ENCODE measurements around the gene CEP131. TPM values are rescaled to one million over a fixed set of nuclear protein-coding genes. Genes with fewer than 3 reads are reported as not detected.

CEP131 gene
- total RNA-seq, 1 donor from 2014 or later, result 12.2 TPM

- H3K27me3 Mint-ChIP-seq (ENCODE audit: unreplicated experiment), result no peaks in the 10 kb centered on the region
- no peaks in the 10 kb centered on the region for H3K9me3 Mint-ChIP-seq (ENCODE audit: unreplicated experiment)
- H3K36me3 Mint-ChIP-seq (ENCODE audit: unreplicated experiment), result no peaks in the 10 kb centered on the region
- TF ChIP-seq, protein P1, sequence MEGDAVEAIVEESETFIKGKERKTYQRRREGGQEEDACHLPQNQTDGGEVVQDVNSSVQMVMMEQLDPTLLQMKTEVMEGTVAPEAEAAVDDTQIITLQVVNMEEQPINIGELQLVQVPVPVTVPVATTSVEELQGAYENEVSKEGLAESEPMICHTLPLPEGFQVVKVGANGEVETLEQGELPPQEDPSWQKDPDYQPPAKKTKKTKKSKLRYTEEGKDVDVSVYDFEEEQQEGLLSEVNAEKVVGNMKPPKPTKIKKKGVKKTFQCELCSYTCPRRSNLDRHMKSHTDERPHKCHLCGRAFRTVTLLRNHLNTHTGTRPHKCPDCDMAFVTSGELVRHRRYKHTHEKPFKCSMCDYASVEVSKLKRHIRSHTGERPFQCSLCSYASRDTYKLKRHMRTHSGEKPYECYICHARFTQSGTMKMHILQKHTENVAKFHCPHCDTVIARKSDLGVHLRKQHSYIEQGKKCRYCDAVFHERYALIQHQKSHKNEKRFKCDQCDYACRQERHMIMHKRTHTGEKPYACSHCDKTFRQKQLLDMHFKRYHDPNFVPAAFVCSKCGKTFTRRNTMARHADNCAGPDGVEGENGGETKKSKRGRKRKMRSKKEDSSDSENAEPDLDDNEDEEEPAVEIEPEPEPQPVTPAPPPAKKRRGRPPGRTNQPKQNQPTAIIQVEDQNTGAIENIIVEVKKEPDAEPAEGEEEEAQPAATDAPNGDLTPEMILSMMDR (IDR thresholded peaks at IDR 0.05), result no peak
- H3K4me1 Mint-ChIP-seq (ENCODE audit: unreplicated experiment), result peaks cover 22% of the 10 kb centered on the region
- no peak overlapping the region for H3K4me3 Mint-ChIP-seq (ENCODE audit: unreplicated experiment)
- H3K27ac Mint-ChIP-seq (ENCODE audit: unreplicated experiment), result no peak overlapping the region
- DNase-seq (ENCODE audit: extremely low spot score, unreplicated experiment), result no peak
Observed at GRCh38 chr17:81235822-81236740, 13.3 kb upstream of the CEP131 start.

DNA sequence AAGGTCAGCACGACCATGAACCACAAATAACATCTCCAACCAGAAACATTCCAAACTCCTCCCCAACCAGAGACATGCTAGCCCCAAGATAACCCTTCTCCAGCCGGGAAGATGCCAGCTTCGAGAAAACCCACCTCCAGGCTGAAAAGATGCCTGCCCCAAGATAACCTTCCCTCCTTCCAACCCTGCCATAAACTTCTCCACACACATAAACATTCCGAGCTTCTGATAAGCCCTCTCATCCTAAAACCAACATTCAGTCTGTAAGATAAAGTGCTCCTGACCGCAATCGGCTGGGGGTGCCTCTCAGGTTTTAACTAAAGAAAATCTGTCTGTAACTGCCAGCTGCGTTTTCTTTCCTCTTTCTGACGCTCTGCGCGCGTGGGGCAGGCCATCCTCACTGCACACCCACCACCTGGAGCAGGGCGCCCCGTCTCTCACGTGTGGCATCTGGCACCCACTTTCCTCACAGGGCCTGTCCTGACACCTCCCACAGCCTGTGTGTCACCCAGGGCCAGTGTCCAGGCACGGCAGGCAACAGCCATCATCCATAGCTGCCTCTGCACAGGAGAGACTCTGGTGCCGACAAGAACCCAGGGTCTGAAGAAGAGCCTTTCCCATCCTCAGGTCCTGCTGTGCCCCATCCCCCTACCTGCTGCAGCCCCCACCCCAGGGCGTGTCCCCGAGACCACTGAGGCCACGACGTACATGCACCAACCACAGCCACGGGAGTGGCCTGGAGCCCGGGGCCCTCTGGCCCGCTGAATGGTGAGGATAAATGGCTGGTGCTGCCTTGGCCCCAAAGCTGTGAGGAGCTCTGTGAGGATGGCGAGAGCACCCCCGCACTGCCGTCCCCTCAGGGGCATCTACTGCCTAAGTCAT lies 12.4 kb upstream of the CEP131 start:
- Mint-ChIP-seq H3K27me3 (ENCODE audit: unreplicated experiment) (no peaks in the 10 kb centered on the region), H3K4me1 (ENCODE audit: unreplicated experiment) (peaks cover 17% of the 10 kb centered on the region), H3K36me3 (ENCODE audit: unreplicated experiment) (peaks cover 5% of the 10 kb centered on the region), H3K27ac (ENCODE audit: unreplicated experiment) (no peak overlapping the region), H3K9me3 (ENCODE audit: unreplicated experiment) (no peaks in the 10 kb centered on the region), H3K4me3 (ENCODE audit: unreplicated experiment) (no peak overlapping the region)
- DNase-seq (ENCODE audit: extremely low spot score, unreplicated experiment), result no peak
- TF ChIP-seq, protein P1 (IDR thresholded peaks at IDR 0.05), result no peak

GRCh38 chr17:81234506-81234855 lies 11.7 kb upstream of the CEP131 start:
- Mint-ChIP-seq H3K36me3 (ENCODE audit: unreplicated experiment) (peaks cover 12% of the 10 kb centered on the region), H3K27ac (ENCODE audit: unreplicated experiment) (no peak overlapping the region), H3K27me3 (ENCODE audit: unreplicated experiment) (no peaks in the 10 kb centered on the region), H3K9me3 (ENCODE audit: unreplicated experiment) (no peaks in the 10 kb centered on the region), H3K4me3 (ENCODE audit: unreplicated experiment) (no peak overlapping the region), H3K4me1 (ENCODE audit: unreplicated experiment) (peaks cover 13% of the 10 kb centered on the region)
- TF ChIP-seq, protein P1 (IDR thresholded peaks at IDR 0.05), result no peak
- no peak for DNase-seq (ENCODE audit: extremely low spot score, unreplicated experiment)

- H3K4me3 Mint-ChIP-seq (ENCODE audit: unreplicated experiment), result no peak overlapping the region
- H3K27me3 Mint-ChIP-seq (ENCODE audit: unreplicated experiment), result no peaks in the 10 kb centered on the region
- DNase-seq (ENCODE audit: extremely low spot score, unreplicated experiment), result no peak
- H3K4me1 Mint-ChIP-seq (ENCODE audit: unreplicated experiment), result peaks cover 13% of the 10 kb centered on the region
- no peaks in the 10 kb centered on the region for H3K9me3 Mint-ChIP-seq (ENCODE audit: unreplicated experiment)
- peaks cover 12% of the 10 kb centered on the region for H3K36me3 Mint-ChIP-seq (ENCODE audit: unreplicated experiment)
- TF ChIP-seq, protein P1 (IDR thresholded peaks at IDR 0.05), result no peak
- H3K27ac Mint-ChIP-seq (ENCODE audit: unreplicated experiment), result no peak overlapping the region
Observed at GRCh38 chr17:81233811-81234505, 11.2 kb upstream of the CEP131 start.

Data from osteocyte (in vitro differentiated cells).